Measurements from ENCODE around the gene QRFP.

Gene QRFP

GRCh38 chr9:130938652-130939404, 42.2 kb upstream of the QRFP start, which contains the start of gene FIBCD1:
TSS of gene FIBCD1 (minus strand) at chr9:130939247. CDS start at chr9:130938607, 640 bp downstream.
- Histone ChIP-seq H3K27ac (ENCODE audit: extremely low read depth, low read depth, low read length) (no peak within 1 kb of the TSS), H3K4me3 (ENCODE audit: low read depth, low read length) (peak within 1 kb of the TSS; percentile 44), H3K4me1 (ENCODE audit: control insufficient read depth, insufficient read depth, low read length) (no peaks in the 10 kb centered on the region), H3K9me3 (ENCODE audit: control insufficient read depth, insufficient read depth, low read depth, low read length) (no peaks in the 10 kb centered on the region), H3K36me3 (ENCODE audit: control insufficient read depth in 2 of 2, insufficient read depth in 1 of 2, low read length in 2 of 2) (no peaks in the 10 kb centered on the region)
- ChIA-PET POLR2A (no interaction called here), CTCF (interaction anchor here (1.2 to 1.4 kb wide), 3 partner anchors 69 to 237 kb away, joined by 4 to 5 read pairs (median 5); no protein-coding TSS in a partner anchor)
- no peak for TF ChIP-seq ZNF114 (tag by site-specific recombination; IDR thresholded peaks at IDR 0.05)
- TF ChIP-seq ZNF629 (tag by site-specific recombination; IDR thresholded peaks at IDR 0.05) = peak; percentile 41; the same call in 1 of the 2 replicates
- TF ChIP-seq ZNF560 (tag by site-specific recombination; IDR thresholded peaks at IDR 0.05; ENCODE audit: borderline replicate concordance) = no peak
- peak; percentile 50; the same call in 1 of the 2 replicates for TF ChIP-seq ZBTB17 (tag by site-specific recombination; IDR thresholded peaks at IDR 0.05)
- TF ChIP-seq ZNF692 (tag by site-specific recombination; IDR thresholded peaks at IDR 0.05) = 0 out of 2 replicates have a peak, but pooled peaks have one; percentile 11
- TF ChIP-seq KLF9 (tag by site-specific recombination; IDR thresholded peaks at IDR 0.05; ENCODE audit: low read depth) = peak; percentile 22; the same call in 1 of the 2 replicates
- no peak for TF ChIP-seq ZNF248 (tag by site-specific recombination; IDR thresholded peaks at IDR 0.05)
- TF ChIP-seq, protein P1, sequence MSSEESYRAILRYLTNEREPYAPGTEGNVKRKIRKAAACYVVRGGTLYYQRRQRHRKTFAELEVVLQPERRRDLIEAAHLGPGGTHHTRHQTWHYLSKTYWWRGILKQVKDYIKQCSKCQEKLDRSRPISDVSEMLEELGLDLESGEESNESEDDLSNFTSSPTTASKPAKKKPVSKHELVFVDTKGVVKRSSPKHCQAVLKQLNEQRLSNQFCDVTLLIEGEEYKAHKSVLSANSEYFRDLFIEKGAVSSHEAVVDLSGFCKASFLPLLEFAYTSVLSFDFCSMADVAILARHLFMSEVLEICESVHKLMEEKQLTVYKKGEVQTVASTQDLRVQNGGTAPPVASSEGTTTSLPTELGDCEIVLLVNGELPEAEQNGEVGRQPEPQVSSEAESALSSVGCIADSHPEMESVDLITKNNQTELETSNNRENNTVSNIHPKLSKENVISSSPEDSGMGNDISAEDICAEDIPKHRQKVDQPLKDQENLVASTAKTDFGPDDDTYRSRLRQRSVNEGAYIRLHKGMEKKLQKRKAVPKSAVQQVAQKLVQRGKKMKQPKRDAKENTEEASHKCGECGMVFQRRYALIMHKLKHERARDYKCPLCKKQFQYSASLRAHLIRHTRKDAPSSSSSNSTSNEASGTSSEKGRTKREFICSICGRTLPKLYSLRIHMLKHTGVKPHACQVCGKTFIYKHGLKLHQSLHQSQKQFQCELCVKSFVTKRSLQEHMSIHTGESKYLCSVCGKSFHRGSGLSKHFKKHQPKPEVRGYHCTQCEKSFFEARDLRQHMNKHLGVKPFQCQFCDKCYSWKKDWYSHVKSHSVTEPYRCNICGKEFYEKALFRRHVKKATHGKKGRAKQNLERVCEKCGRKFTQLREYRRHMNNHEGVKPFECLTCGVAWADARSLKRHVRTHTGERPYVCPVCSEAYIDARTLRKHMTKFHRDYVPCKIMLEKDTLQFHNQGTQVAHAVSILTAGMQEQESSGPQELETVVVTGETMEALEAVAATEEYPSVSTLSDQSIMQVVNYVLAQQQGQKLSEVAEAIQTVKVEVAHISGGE (tag by site-specific recombination; conservative IDR thresholded peaks at IDR 0.05; ENCODE audit: low read depth) = peak; percentile 55
- TF ChIP-seq ZNF24 (tag by site-specific recombination; IDR thresholded peaks at IDR 0.05) = 0 out of 2 replicates have a peak, but pooled peaks have one; percentile 22
- TF ChIP-seq, protein P2, sequence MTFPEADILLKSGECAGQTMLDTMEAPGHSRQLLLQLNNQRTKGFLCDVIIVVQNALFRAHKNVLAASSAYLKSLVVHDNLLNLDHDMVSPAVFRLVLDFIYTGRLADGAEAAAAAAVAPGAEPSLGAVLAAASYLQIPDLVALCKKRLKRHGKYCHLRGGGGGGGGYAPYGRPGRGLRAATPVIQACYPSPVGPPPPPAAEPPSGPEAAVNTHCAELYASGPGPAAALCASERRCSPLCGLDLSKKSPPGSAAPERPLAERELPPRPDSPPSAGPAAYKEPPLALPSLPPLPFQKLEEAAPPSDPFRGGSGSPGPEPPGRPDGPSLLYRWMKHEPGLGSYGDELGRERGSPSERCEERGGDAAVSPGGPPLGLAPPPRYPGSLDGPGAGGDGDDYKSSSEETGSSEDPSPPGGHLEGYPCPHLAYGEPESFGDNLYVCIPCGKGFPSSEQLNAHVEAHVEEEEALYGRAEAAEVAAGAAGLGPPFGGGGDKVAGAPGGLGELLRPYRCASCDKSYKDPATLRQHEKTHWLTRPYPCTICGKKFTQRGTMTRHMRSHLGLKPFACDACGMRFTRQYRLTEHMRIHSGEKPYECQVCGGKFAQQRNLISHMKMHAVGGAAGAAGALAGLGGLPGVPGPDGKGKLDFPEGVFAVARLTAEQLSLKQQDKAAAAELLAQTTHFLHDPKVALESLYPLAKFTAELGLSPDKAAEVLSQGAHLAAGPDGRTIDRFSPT (tag by site-specific recombination; IDR thresholded peaks at IDR 0.05) = no peak
- no peak for TF ChIP-seq ZNF510 (tag by site-specific recombination; IDR thresholded peaks at IDR 0.05; ENCODE audit: insufficient replicate concordance)
- TF ChIP-seq REPIN1 (tag by site-specific recombination; IDR thresholded peaks at IDR 0.05; ENCODE audit: low read depth) = no peak
- TF ChIP-seq GLI4 (tag by site-specific recombination; IDR thresholded peaks at IDR 0.05) = no peak
- 0 out of 2 replicates have a peak, but pooled peaks have one; percentile 21 for TF ChIP-seq ZNF423 (tag by site-specific recombination; IDR thresholded peaks at IDR 0.05)
- TF ChIP-seq SP7 (tag by site-specific recombination; IDR thresholded peaks at IDR 0.05) = peak; percentile 54
- TF ChIP-seq, protein P3, sequence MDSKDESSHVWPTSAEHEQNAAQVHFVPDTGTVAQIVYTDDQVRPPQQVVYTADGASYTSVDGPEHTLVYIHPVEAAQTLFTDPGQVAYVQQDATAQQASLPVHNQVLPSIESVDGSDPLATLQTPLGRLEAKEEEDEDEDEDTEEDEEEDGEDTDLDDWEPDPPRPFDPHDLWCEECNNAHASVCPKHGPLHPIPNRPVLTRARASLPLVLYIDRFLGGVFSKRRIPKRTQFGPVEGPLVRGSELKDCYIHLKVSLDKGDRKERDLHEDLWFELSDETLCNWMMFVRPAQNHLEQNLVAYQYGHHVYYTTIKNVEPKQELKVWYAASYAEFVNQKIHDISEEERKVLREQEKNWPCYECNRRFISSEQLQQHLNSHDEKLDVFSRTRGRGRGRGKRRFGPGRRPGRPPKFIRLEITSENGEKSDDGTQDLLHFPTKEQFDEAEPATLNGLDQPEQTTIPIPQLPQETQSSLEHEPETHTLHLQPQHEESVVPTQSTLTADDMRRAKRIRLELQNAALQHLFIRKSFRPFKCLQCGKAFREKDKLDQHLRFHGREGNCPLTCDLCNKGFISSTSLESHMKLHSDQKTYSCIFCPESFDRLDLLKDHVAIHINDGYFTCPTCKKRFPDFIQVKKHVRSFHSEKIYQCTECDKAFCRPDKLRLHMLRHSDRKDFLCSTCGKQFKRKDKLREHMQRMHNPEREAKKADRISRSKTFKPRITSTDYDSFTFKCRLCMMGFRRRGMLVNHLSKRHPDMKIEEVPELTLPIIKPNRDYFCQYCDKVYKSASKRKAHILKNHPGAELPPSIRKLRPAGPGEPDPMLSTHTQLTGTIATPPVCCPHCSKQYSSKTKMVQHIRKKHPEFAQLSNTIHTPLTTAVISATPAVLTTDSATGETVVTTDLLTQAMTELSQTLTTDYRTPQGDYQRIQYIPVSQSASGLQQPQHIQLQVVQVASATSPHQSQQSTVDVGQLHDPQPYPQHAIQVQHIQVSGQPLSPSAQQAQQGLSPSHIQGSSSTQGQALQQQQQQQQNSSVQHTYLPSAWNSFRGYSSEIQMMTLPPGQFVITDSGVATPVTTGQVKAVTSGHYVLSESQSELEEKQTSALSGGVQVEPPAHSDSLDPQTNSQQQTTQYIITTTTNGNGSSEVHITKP (tag by site-specific recombination; IDR thresholded peaks at IDR 0.05) = peak; percentile 54
- TF ChIP-seq, protein P4, sequence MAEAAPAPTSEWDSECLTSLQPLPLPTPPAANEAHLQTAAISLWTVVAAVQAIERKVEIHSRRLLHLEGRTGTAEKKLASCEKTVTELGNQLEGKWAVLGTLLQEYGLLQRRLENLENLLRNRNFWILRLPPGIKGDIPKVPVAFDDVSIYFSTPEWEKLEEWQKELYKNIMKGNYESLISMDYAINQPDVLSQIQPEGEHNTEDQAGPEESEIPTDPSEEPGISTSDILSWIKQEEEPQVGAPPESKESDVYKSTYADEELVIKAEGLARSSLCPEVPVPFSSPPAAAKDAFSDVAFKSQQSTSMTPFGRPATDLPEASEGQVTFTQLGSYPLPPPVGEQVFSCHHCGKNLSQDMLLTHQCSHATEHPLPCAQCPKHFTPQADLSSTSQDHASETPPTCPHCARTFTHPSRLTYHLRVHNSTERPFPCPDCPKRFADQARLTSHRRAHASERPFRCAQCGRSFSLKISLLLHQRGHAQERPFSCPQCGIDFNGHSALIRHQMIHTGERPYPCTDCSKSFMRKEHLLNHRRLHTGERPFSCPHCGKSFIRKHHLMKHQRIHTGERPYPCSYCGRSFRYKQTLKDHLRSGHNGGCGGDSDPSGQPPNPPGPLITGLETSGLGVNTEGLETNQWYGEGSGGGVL (tag by site-specific recombination; IDR thresholded peaks at IDR 0.05) = peak; percentile 52; the same call in 1 of the 2 replicates
- peak; percentile 42; the same call in 1 of the 2 replicates for TF ChIP-seq ZNF2 (tag by site-specific recombination; IDR thresholded peaks at IDR 0.05)
- TF ChIP-seq, protein P5, sequence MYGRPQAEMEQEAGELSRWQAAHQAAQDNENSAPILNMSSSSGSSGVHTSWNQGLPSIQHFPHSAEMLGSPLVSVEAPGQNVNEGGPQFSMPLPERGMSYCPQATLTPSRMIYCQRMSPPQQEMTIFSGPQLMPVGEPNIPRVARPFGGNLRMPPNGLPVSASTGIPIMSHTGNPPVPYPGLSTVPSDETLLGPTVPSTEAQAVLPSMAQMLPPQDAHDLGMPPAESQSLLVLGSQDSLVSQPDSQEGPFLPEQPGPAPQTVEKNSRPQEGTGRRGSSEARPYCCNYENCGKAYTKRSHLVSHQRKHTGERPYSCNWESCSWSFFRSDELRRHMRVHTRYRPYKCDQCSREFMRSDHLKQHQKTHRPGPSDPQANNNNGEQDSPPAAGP (tag by site-specific recombination; IDR thresholded peaks at IDR 0.05) = peak; percentile 34; the same call in 1 of the 2 replicates
- 0 out of 2 replicates have a peak, but pooled peaks have one; percentile 13 for TF ChIP-seq WT1 (tag by site-specific recombination; IDR thresholded peaks at IDR 0.05)
- peak; percentile 59 for TF ChIP-seq ZNF366 (tag by site-specific recombination; conservative IDR thresholded peaks at IDR 0.05)
- peak; percentile 73; the same call in 1 of the 2 replicates for TF ChIP-seq ZEB2 (tag by site-specific recombination; IDR thresholded peaks at IDR 0.05)

Measured in HEK293 (cell line).